Measurements from ENCODE around the gene NPAS1. TPM values are rescaled to one million over a fixed set of nuclear protein-coding genes. Genes with fewer than 3 reads are reported as not detected.

NPAS1 gene
- total and polyA plus RNA-seq, 2 of the 13 experiments (the other 11 are each of a cell fraction or from before 2014, with no cell fraction given) = 0.35 to 2.9 TPM

DNA sequence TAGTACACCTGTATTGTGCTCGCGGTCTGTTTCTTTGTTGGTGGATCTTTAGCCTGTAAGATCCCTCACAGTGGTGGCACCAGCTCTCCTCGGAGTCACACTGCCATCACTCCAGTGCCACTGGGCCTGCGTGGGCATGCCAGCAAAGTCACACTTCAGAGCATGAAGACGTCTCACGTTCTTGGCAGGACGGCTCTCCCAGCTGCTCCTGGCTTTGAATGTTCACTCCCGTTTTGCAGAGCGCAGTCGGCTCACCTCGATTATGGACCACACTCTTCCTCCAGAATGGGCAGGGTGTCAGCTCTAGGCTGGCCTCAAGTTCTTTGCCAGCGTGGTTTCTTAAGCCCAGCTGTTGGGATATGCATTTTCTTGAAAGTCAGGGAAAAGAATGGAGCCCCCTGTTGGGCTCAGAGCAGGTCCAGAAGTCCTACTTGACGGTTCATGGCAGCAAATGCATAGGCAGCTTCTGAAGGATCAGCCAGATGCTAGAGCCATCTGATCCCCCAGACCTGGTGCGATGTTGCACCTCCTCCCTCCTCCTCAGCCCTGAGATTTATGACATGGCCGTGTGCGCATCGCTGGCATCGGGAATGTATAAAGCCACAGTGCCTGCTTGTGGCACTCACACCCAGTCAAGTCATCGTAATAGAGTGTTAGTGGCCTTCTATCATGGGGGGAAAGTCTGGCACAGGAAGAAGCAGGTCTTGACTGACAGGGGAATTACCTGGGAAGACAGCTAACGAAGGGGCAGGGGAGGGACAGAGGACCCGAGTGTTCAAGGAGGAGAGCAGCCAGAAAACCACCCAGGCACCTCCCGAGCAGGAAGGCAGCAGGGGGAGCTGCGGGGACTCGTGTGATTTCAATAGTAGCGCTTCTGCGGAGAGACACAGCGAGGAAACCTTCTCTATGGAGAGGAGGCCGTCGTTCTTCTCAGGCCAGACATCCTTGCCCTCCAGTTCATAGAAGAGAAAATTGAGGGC lies 40.2 kb upstream of the NPAS1 start:
- ChIA-PET POLR2A (interaction anchor here (0.7 kb wide), 1 partner anchor 39 kb away, joined by 4 read pairs; no protein-coding TSS in a partner anchor), CTCF (ENCODE audit: low intra/inter-chr PET ratio, low total read pairs) (no interaction called here)
- Histone ChIP-seq H3K4me2 (ENCODE audit: low read depth, low read length) (no peak overlapping the region), H3K9ac (ENCODE audit: insufficient read depth, low read depth, low read length) (no peak overlapping the region), H4K20me1 (ENCODE audit: insufficient read depth, low read length) (no peaks in the 10 kb centered on the region), H3K4me1 (ENCODE audit: insufficient read depth, low read length) (peaks cover 51% of the 10 kb centered on the region), H3K79me2 (ENCODE audit: insufficient read depth, low read length) (peaks cover 17% of the 10 kb centered on the region), H3K4me3 (replicated peaks in 1 of 3; ENCODE audit: insufficient read depth in 1 of 3, low read depth in 2 of 3, low read length in 3 of 3) (no peak overlapping the region), H2AFZ (ENCODE audit: low read length) (no peak overlapping the region), H3K9me3 (ENCODE audit: low read length) (no peaks in the 10 kb centered on the region), H3K36me3 (replicated peaks in 1 of 2; ENCODE audit: control insufficient read depth in 1 of 2, insufficient read depth in 2 of 2, low read length in 2 of 2) (peaks cover 10 to 24% of the 10 kb centered on the region in 2 experiments; a peak in 4 of 5 replicates), H3K27me3 (ENCODE audit: control insufficient read depth in 1 of 2, insufficient read depth in 2 of 2, low read length in 2 of 2) (no peaks in the 10 kb centered on the region), H3K27ac (ENCODE audit: extremely low read length, insufficient read depth, low read length) (no peak overlapping the region)
- 95% methylated on average over 22 of the region's 29 CpGs for WGBS (ENCODE audit: low lambda C conversion rate)
- in situ Hi-C loops (cut with HindIII; ENCODE audit: extremely low pct_ligation_motif_present, low pct_unique_long_range_greater_than_20kb) = no loop called here
- no peak for DNase-seq (ENCODE audit: low spot score)
- FAIRE-seq = no peak
- intact Hi-C loops (cut with micrococcal nuclease; ENCODE audit: unreplicated experiment) = loop anchor here (5.0 kb wide), 1 partner anchor 52 kb away; no protein-coding TSS in a partner anchor
- ATAC-seq = no peak
- TF ChIP-seq ZNF460 (CRISPR knock-in tag; IDR thresholded peaks at IDR 0.05; ENCODE audit: borderline replicate concordance) (no peak), ZNF205 (CRISPR knock-in tag; IDR thresholded peaks at IDR 0.05) (no peak), STAG1 (CRISPR knock-in tag; IDR thresholded peaks at IDR 0.05) (no peak), HNRNPUL1 (IDR thresholded peaks at IDR 0.05; ENCODE audit: low read depth, low read length) (no peak), PAF1 (CRISPR knock-in tag; IDR thresholded peaks at IDR 0.05) (no peak), ZNF879 (CRISPR knock-in tag; IDR thresholded peaks at IDR 0.05) (no peak)
- TF ChIP-seq, protein P1, sequence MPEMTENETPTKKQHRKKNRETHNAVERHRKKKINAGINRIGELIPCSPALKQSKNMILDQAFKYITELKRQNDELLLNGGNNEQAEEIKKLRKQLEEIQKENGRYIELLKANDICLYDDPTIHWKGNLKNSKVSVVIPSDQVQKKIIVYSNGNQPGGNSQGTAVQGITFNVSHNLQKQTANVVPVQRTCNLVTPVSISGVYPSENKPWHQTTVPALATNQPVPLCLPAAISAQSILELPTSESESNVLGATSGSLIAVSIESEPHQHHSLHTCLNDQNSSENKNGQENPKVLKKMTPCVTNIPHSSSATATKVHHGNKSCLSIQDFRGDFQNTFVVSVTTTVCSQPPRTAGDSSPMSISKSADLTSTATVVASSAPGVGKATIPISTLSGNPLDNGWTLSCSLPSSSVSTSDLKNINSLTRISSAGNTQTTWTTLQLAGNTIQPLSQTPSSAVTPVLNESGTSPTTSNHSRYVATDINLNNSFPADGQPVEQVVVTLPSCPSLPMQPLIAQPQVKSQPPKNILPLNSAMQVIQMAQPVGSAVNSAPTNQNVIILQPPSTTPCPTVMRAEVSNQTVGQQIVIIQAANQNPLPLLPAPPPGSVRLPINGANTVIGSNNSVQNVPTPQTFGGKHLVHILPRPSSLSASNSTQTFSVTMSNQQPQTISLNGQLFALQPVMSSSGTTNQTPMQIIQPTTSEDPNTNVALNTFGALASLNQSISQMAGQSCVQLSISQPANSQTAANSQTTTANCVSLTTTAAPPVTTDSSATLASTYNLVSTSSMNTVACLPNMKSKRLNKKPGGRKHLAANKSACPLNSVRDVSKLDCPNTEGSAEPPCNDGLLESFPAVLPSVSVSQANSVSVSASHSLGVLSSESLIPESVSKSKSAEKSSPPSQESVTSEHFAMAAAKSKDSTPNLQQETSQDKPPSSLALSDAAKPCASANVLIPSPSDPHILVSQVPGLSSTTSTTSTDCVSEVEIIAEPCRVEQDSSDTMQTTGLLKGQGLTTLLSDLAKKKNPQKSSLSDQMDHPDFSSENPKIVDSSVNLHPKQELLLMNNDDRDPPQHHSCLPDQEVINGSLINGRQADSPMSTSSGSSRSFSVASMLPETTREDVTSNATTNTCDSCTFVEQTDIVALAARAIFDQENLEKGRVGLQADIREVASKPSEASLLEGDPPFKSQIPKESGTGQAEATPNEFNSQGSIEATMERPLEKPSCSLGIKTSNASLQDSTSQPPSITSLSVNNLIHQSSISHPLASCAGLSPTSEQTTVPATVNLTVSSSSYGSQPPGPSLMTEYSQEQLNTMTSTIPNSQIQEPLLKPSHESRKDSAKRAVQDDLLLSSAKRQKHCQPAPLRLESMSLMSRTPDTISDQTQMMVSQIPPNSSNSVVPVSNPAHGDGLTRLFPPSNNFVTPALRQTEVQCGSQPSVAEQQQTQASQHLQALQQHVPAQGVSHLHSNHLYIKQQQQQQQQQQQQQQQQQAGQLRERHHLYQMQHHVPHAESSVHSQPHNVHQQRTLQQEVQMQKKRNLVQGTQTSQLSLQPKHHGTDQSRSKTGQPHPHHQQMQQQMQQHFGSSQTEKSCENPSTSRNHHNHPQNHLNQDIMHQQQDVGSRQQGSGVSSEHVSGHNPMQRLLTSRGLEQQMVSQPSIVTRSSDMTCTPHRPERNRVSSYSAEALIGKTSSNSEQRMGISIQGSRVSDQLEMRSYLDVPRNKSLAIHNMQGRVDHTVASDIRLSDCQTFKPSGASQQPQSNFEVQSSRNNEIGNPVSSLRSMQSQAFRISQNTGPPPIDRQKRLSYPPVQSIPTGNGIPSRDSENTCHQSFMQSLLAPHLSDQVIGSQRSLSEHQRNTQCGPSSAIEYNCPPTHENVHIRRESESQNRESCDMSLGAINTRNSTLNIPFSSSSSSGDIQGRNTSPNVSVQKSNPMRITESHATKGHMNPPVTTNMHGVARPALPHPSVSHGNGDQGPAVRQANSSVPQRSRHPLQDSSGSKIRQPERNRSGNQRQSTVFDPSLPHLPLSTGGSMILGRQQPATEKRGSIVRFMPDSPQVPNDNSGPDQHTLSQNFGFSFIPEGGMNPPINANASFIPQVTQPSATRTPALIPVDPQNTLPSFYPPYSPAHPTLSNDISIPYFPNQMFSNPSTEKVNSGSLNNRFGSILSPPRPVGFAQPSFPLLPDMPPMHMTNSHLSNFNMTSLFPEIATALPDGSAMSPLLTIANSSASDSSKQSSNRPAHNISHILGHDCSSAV (CRISPR knock-in tag; IDR thresholded peaks at IDR 0.05; ENCODE audit: borderline replicate concordance) = no peak
- TF ChIP-seq, protein P2, sequence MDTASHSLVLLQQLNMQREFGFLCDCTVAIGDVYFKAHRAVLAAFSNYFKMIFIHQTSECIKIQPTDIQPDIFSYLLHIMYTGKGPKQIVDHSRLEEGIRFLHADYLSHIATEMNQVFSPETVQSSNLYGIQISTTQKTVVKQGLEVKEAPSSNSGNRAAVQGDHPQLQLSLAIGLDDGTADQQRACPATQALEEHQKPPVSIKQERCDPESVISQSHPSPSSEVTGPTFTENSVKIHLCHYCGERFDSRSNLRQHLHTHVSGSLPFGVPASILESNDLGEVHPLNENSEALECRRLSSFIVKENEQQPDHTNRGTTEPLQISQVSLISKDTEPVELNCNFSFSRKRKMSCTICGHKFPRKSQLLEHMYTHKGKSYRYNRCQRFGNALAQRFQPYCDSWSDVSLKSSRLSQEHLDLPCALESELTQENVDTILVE (CRISPR knock-in tag; IDR thresholded peaks at IDR 0.05) = no peak
- TF ChIP-seq, protein P3, sequence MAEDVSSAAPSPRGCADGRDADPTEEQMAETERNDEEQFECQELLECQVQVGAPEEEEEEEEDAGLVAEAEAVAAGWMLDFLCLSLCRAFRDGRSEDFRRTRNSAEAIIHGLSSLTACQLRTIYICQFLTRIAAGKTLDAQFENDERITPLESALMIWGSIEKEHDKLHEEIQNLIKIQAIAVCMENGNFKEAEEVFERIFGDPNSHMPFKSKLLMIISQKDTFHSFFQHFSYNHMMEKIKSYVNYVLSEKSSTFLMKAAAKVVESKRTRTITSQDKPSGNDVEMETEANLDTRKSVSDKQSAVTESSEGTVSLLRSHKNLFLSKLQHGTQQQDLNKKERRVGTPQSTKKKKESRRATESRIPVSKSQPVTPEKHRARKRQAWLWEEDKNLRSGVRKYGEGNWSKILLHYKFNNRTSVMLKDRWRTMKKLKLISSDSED (CRISPR knock-in tag; IDR thresholded peaks at IDR 0.05) = no peak
- TF ChIP-seq, protein P4, sequence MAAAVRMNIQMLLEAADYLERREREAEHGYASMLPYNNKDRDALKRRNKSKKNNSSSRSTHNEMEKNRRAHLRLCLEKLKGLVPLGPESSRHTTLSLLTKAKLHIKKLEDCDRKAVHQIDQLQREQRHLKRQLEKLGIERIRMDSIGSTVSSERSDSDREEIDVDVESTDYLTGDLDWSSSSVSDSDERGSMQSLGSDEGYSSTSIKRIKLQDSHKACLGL (CRISPR knock-in tag; IDR thresholded peaks at IDR 0.05) = no peak
- BruUV-seq (replicated peaks) = no TSS peak
